CD4-positive, alpha-beta T cell treated with Interleukin-4 for 4 hours (primary cell): ENCODE results near the gene FSIP1.
"Not testable (repeated sequence)": the region's sequence is repeated elsewhere in the genome, so short reads cannot be mapped to it uniquely, and the experiment has no call there.

Experiments used
- DNase-seq: peaks from one replicate; pipeline ENCODE4 v3.0.0-alpha.2; 2020

The FSIP1 gene

DNA sequence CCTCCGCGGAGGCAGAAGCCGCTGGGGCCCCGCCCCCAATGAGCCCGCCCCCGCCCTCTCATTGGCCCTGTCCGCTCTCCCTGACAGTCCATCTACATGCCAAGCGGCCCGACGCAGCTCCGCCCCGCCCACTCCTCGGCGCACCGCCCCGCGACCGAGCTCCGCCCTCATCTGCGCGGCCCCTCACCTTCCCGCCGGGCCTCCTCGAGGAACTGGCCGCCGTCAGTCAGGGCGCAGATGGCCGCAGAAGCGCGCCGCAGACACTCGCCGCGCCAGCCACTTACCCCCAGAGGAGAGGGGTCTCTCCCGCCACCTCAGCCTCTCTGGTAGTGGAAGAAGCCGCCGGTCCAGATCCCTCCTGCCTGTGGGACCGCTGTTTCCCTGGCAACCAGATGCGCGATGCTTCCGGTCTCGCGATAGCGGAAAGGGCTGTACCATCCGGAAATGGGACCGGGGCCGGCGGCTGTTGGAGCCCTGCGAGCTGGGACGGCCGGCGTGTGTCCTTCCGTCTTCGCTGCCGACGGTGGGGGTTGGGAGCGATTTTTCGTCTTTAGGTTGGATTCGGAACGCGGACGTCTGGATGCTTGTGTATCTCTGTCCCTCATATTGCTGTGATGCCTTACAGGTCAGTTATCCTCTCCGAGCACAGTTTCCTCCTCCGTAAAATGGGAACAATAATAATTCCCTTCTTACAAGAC lies at the start of gene FSIP1:
FSIP1 (minus strand) TSS at position 401 of the 698 bp plus-strand sequence. CDS start 6,317 bp downstream, outside the sequence.
- peak; percentile 94 for DNase-seq

DNA sequence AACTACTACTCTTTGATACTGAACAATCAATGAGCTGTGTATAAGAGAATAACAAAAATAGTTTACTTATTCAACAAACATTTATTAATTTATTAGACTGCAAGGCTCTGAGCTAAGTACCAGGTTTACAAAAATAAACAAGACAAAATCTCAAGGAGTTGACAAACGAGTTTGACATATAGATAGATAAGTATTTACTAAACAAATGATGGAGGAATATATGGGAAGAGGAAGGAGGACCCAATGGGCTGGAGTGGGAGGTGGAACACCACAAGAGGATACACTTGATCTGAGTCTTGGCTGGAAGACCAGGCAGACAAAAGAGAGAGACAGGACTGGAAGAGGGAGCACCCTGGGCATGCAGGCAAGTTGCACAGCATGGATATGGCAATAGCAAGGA lies 47.5 kb upstream of the FSIP1 start:
- no peak for DNase-seq

DNA sequence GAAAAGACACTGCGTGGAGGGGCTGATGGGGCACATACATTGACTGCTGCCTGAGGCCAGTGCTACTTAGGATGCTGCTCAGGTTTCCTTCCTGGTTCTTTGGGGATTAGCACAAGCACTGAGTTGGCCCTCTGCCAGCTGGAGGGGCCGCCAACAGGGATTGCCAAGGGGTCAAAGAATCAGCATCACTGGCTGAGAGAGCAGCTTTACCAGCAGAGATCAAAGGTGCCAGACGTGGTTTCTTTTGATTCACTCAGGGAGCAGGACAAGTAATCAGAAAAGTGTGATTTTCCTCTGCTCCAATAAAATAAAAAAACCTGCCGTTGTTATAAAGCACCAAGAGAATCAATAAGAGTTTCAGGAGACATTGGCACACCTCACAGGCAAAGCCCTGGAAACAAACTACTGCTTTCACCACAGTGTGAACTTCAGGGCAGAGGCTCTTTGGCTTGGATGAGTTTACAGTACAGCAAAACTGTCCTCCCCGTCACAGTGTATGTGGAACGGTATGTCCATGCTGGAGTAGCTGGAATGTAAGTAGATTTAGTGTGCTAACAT lies 45.8 kb upstream of the FSIP1 start:
- DNase-seq, result no peak

DNA sequence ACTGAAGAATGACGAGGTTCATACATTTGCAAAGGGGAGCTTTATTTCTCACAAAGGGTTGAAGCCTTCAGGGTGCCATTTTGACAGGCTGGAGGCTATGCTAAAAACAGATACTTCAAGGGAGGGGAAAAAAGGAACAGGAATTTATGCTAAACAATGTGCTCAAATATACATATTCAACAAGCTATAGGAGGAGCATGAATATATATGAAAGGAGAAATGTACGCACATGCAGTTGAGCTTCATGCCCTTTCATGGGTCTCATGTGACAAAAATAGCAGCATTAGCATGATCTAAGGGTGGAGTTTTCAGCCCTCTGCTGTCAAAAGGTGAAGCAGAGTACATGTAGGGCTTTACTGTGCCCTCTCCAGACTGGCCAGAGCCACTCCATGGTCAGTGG lies 44.3 kb upstream of the FSIP1 start:
- DNase-seq, result no peak

DNA sequence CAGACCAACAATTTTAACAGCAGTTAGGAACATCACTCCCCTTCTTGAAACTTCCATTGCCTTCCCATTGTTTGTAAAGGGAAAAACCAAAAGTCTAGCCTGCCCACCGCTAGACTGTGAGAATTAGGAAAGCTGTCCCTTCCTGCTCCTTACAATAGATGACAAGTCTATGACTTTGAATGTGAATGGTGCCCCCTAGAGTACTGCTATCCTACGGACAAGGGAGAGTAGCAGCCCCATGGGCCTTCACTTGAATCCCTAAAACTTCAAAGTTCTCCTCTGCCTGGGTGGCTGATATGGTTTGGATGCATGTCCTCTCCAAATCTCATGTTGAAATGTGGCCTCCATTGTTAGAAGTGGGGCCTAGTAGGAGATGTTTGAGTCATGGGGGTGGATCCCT lies 41.0 kb upstream of the FSIP1 start:
- no peak for DNase-seq

DNA sequence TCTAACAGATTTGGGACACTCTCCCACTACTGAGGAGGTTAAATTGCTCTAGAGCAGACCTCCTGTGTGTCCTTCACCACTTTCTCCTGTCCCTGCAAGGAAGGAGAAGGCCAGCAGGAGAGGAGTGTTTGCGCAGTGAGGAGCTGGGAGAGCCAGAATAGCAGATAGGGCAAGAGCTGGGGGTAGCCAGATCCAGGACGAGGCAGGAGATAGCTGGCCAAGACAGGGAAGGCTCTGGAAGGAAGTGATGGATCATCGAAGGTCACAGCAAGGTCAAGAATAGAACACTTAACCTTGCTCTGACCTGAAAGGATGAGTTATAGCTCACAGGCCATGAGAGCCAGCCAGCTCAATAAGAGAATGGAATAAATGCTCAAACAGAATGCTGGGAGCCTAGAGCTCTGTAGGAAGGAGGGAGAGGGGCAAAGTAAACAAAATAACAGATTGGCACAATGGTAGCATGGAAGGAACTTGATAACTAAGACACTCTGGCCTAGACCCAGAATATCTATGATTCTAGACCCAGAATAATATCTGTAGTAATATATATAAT lies 37.5 kb upstream of the FSIP1 start:
- no peak for DNase-seq

DNA sequence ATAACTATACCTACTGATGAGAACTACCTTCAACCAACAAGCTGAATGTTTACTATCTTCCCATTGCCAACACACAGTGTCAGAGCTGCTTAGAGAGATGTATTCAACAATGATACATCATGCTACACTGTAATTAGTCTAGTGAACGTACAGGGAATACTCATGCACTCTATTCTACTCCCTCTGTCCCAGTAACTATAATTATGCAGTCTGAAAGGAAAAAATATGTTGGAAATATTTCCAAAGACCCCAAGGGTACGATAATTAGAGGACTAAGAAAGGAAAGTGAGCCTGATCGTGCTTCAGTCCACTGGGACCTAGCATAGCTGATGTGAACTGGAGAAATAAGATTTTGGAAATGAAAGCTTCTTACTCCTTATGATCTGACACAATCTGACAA lies 36.9 kb upstream of the FSIP1 start:
- DNase-seq, result no peak

DNA sequence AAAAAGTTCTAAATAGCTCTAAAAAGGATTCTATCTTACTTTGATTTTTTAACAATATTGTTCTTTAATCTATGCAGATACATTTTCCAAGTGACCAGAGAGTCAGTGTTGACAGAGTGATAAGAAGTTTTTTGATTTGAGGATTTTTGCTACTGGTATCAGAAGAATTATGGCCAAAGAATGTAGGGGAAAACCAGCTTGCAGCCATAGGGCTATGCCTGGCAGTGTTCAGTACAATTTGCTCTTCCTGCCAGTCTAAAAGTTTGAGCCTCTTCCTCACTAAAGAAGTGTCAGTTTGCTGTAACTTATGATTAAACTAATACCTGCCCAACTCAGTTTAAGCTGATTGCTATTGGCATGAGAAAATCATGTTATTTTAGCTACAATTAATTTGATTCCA lies 35.3 kb upstream of the FSIP1 start:
- no peak for DNase-seq

DNA sequence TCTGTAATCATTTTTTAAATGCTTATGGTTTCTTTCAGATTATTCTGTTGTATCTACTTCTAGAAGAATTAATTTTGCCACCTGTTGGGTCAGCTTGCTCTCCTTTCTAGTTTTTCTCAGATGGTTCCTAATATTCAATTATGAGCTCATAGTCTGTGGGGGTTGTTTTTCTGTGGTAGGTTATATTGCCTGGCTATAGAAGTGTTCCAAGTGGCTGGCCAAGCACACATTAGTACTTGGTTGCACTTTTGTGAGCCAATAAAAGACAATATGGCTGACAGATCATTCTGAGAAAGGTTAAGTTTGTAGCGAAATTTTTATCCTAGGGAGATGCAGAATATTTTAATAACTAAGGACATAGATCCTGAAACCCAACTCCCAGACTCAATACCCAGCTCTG lies 31.8 kb upstream of the FSIP1 start:
- no peak for DNase-seq

DNA sequence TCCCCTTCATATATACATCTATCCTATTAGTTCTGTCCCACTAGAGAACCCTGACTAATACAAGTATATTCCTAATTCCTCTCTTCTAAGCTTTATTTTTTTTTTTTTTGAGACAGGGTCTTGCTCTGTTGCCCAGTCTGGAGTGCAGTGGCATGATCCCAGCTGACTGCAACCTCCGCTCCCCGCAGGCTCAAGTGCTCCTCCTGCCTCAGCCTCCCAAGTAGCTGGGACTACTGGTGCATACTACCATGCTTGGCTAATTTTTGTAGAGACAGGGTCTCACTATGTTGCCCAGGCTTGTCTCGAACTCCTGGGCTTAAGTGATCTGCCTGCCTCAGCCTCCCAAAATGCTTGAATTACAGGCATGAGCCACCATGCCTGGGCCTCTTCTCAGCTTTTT lies 30.0 kb upstream of the FSIP1 start:
- not testable (repeated sequence) for DNase-seq

DNA sequence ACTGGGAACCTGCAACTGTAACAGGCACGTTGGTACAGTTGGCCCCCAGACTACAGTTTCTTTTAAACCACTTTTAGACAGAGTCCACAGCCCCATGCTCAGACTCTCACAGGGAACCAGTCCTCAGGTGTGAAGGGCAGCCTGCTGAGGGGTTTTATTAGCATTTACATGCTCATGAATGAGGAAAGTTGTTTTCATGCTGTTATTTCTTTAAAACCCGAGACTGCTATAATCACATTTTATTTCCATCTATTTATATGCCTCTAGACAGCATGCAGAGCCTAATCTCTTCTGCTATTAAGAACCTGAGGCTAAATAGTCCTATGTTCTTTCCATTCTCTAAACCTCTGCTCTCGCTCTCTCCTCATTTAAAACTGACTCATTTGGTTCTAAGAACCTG lies 26.3 kb upstream of the FSIP1 start:
- DNase-seq, result no peak

DNA sequence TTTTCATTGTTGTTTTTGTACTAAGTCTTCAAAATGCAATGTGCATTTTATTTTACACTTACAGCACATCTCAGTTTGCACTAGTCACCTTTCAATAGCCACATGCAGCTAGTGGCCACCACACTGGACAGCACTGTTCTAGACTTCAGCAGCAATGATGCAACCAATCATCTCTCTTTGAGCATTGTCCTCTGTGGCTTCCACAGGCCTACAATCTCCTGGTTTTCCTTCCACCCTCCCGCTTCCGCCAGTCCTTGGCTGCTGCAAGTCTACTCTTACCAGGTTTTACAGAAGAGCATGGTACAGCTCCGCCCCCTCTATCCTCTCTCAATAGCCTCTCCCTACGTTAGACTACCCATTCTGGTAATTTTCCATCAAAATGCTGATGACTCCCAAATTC lies 25.1 kb upstream of the FSIP1 start:
- no peak for DNase-seq

DNA sequence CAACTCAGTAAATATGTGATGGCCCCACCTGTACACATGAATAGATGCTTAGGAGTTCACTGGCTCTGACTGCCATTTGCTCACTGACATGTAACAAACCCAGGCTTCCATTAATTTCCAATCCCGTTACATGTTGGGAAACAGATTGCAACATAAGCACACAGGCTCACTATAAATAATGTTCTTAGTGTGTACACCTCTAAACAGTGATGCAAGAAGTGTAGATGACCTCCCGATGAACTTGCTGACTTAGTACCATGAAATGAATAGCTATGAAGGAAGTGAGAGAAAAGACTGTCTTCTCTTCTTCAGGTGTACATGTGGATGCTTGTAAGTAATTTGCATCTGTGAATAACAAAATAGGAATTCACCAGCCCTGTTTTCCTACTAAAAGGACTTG lies 21.4 kb upstream of the FSIP1 start:
- no peak for DNase-seq

DNA sequence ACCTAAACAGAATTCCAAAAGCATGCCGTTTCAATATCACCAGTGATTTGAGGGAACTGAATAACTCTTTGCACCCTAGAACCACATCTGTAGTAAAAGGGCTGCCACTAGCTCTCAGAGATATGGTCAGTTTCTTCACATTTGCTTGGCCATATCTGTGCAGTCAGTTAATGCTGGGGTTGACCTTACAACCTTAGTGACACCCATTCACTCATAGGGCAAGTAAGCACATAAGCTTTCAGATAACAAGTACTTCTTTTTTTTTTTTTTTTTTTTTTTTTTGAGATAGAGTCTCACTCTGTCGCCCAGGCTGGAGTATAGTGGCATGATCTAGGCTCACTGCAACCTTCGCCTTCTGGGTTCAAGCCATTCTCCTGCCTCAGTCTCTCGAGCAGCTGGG lies 20.4 kb upstream of the FSIP1 start:
- no peak for DNase-seq

DNA sequence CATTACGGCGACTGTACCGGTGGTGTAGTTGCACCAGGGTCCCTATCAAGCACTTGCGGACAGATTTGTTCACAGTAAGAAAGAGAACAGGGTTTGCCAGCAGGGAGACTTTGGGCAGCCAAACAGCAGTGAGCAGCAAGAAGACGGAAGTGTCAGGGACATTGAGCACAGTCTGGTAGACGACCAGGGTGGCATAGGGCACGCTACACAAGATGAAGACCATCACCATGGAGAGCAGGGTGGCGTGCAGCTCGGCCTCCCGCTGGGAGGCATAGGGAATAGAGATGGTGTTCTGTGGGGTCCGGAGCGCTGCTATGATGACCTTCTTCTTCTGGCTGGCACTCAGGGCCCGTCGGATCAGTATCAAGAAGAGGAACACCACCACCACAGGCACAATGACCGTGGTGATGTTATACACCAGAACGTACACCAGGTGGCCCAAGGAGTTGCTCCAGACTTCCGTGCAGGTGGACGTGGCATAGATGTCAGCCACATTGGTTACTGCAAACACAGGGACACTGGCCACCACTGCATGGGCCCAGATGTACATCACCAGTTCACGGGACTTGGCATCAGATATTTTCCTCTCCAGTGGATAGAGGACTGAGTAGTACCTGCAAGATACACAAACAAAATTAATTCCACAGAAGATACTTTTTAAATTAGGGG lies 19.1 kb upstream of the FSIP1 start:
- DNase-seq, result no peak

DNA sequence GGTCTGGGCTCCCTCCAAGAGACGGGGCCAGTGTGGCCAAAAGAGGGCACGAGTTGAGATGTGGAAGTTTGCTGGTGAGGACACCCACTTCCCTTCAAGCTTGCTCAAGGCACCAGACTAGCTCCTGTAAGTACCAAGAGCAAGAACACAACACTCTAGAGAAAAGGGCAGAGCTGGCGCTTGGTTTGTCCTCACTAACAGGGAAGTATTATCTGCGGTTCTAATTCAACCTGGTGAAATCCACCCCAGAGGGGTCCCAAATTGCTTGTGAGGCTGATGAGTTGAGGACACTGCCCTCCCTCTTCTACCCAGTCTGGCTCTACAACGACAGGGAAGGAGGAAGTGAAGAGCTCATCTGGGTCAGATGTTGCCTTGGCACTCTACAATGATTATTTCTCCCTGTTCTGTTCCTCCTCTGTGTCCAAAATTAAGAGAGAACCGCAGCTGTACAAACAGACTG lies 16.9 kb upstream of the FSIP1 start:
- no peak for DNase-seq

DNA sequence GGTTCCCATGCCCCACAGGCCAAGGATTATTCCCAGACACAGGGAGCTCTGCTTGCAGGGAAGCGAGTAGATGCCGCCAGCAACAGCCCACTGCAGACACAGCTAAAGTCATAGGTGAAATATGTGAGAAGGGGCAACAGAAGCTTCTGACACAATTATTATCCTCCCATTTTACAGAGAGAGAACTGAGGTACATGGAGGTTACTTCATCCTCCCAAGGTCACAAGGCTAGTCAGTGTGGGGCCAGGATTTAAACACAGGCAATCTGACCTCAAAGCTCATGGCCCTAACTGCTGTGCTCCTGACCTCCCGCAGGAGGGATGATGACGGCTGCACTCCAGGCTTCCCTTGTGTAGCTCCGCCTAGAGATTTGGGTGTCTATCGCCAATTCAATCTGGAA lies 15.7 kb upstream of the FSIP1 start:
- no peak for DNase-seq

DNA sequence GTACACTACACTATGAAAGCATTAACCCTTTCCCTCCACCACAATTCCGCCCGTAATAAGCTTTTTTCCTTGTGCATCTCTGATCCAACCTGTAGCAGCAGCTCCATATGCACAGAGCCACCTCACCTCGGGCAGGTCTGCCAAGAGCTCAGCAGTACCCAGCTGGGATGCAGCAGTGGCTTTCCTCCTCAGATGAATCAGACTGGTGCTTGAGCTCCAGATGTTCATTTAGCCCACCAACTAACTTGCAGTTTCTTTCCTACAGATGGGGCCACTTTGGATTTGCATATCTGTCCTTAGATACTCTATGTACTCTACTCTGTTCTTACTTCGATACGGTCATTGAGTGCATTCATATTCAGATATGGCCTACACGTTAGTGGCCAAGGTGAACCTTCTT lies 14.8 kb upstream of the FSIP1 start:
- no peak for DNase-seq

DNA sequence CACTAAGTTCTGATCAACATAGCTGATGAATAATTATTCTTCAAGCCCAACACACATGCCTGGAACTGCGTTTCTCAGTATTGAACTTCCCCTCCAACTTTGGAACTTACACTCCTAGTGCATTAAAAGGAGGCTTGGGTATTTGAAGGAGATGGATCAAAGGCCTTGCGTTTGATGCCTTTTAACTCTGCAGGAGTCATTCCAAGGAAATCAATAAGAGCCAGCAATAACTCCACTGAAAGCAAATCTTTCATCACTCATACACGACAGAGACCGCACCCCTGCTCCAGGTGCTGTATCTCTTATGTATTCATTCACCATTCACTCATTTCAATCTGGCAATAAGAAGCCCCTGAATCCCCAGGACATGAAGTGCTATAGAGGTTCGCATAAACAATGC lies 14.0 kb upstream of the FSIP1 start:
- no peak for DNase-seq

DNA sequence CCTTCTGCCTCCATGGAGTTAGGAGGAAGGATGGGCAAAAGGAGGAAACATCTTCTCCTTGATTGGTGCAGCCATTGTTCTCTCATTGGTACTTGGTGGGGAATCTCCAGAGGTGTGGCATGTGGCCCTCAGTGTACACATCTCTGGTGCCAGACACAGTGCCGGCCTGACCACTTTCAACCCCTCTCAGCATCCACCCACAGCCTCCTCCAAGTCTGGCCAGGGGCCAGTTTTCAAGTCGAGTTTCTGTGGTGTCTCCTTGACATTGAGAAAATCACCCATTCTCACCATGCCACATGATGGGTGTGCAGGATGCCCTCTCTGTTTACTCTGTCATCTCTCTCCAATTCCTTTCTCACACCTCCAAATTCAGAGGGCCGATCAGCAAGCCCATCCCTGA lies 12.8 kb upstream of the FSIP1 start:
- DNase-seq, result no peak

DNA sequence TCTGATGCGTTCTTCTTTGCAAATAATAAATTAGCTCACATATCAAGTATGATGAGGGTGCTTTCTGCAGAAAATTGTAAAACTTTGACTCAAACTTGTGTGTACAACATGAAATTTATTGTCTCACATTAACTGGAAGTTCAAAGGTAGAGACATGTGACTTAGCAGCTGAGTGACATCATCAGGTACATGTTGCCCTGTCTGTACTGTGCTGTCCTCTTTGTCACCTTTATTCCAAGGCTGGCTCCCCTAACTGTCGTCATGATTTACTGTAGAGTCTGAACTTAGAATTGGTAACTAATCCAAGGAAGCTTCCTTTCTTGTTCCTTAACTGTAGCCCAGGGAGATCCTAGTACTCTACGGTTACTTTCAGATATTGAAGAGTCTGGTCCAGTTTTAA lies 12.3 kb upstream of the FSIP1 start:
- DNase-seq, result no peak

DNA sequence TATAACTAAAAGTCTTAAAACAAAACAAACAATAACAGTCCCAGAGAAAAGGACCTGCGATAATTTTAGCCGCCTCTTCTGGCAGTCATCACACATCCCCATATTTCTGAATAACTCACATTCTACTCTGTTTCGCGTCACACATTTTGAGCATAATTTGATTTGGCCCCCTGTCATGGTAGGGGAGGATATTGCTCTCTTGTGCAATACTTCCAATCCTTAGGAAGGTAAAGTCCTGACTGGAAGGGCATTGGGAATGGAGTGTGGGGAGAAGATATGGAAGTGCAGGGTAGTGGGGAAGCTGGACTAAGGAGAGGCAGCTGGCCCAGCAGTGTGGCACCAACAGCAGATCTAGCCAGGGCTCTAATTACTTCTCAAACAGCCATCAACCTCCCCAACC lies 11.3 kb upstream of the FSIP1 start:
- DNase-seq, result no peak

DNA sequence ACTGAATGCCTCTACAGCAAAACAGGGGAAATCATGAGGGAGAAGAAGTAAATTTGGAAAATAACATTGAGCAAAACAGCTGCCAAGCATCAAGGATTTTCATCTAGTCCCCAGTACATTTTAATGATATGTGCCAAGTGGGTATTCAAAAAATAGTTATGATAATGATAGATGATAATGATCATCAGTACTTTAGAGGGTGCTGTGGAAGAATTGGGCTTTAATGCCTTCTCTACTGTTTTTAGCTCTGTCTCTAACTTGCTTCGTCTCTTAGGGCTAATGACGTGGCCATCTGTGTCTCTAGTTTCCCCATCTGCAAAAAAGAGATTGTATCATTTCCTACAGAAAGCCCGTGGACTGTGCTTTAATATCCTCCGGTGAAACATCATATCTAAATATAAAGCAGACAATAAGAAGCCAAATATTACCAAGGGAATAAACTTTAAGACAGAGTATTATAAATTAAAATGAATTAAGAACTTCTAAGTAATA lies 10.2 kb upstream of the FSIP1 start:
- no peak for DNase-seq
